EL (cell line): ENCODE data around the gene MGRN1.

ENCODE experiments used
- DNase-seq: peaks from one replicate; pipeline ENCODE4 v3.0.0-alpha.2; 2016

The MGRN1 gene

DNA sequence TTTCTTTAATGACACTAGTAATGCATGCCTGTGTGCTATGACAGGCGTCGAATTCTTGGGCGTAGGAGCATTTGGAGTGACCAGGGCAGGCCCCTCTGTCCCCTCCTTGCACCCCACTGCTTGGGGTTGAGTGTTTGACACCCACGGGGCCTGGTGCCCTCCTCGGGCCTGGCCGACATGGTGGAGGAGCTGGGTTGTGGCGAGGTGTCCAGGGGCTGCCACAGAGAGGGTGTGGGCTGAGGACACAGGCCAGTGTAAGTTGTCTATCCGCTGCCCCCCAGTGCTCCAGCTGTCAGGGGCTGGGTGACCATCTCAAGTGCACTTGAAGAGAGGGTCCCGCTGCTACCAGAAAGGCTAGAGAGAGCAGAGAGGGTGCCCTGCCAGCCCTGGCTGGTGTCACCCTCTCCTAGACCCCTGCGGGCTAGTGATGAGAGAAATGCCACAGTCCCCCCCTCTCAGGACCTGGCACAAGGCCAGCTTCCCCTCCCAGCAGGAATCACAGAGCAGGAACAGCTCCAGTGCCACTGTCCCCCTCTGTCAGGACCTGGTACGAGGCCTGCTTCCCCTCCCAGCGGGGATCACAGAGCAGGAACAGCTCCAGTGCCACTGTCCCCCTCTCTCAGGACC lies 30.5 kb downstream of the MGRN1 start:
- DNase-seq = no peak

GRCh38 chr16:4655801-4656200 lies 31.2 kb downstream of the MGRN1 start:
- DNase-seq = no peak

DNA sequence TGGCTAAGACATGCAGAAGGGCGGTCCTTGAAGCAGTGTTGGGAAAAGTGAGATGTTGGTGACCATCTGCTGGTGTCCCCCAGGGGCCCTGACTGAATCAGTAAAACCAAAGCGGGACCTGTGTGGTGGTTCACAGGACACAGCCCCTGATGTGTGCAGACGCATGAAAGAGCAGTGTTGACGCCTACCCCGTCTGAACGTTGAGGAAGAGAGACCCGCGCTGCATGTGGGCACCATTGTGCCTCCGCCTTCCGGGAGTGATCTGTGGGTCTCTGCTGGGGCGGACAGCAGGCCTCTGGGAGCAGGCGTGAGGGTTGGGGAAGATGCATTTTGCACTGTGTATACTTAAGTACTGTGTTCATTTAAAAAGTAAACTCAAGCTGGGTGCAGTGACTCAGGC lies 31.6 kb downstream of the MGRN1 start:
- DNase-seq = no peak

- no peak for DNase-seq
Observed at GRCh38 chr16:4656695-4657686, 32.4 kb downstream of the MGRN1 start.

DNA sequence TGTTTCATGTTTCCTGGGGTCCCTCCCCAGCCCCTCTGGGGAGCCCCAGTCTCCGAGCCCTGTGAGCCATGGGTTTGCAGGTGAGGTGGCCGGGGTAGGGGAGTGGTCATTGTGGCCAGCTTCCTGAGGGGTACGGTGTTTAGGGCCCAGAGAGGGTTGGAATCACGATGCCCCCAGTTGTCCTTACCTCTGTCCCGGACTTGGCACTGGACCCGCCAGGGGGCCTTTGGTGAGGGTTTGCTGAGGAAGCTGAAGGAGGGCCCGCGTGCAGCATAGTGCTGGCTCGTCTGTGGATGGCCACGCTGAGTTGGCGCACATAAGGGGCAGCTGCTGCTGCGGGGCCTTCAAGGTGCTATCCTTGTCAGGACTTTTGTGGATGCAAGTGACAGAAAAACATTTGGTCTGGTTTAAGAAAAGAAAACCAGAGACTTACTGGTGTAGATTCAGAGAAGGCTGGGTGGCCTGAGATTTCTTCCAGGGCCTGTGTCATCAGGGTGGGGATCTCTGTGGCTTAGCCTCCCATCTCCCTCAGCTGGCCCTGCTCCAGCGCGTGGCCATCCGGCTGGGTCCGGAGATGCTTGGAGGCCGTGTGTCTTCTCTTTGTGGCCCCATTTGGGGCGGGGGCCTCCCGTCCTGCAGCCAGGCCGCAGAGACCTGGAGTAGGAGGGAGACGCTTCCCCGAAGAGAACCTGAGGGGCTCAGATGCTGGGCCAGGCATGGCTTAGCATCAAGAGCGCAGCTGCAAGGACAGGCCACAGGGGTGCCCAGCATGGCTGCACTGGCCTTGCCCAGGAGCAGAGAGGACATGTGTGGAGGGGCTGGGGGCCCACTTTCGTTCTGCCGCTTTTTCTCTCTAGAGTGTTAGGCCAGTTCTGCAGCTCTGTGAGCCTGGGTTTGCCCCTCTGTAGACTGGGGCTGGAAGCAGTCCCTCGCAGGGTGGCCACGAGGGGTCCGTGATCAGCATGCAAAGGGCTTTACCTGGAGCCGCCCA lies 35.0 kb downstream of the MGRN1 start:
- DNase-seq = no peak

- peak; percentile 45 for DNase-seq
Observed at GRCh38 chr16:4660454-4661007, 35.9 kb downstream of the MGRN1 start.

- no peak for DNase-seq
Observed at GRCh38 chr16:4661661-4662060, 37.0 kb downstream of the MGRN1 start.

GRCh38 chr16:4663465-4663776 lies 38.8 kb downstream of the MGRN1 start:
- no peak for DNase-seq

- DNase-seq = no peak
Observed at GRCh38 chr16:4663777-4664465, 39.3 kb downstream of the MGRN1 start.

- no peak for DNase-seq
Observed at GRCh38 chr16:4664538-4665418, 40.2 kb downstream of the MGRN1 start.

DNA sequence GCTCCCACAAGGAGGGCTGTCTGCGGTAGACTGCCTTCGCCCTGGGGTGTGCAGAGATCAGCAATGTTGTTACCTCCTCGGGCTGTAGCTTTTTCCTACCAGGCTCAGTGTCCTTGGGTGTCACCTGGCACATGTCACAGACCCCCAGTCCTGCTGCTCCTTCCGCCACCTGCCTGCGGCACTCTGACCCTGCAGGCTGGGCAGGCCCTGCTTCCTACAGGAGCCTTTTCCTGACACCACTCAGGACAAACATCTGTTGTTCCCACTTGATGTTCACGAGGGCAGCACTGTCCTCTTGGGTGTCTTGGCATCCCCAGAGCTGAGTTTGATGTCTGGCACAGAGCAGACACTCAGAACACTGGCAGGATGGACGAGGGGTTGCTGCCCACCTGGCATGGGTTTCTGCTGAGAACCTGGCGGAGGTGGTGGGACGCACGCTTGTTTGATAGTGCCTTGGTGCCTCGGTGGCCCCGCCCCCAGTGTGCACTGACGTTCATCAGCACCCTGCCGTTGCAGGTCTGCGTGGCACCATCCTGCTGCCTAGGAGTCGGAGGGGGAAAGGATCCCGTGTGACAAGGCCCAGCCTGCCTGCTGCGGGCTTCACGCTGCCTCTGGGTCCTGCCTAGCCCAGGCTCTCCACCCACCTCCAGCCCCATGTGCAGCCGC lies 42.0 kb downstream of the MGRN1 start:
- DNase-seq = no peak

DNA sequence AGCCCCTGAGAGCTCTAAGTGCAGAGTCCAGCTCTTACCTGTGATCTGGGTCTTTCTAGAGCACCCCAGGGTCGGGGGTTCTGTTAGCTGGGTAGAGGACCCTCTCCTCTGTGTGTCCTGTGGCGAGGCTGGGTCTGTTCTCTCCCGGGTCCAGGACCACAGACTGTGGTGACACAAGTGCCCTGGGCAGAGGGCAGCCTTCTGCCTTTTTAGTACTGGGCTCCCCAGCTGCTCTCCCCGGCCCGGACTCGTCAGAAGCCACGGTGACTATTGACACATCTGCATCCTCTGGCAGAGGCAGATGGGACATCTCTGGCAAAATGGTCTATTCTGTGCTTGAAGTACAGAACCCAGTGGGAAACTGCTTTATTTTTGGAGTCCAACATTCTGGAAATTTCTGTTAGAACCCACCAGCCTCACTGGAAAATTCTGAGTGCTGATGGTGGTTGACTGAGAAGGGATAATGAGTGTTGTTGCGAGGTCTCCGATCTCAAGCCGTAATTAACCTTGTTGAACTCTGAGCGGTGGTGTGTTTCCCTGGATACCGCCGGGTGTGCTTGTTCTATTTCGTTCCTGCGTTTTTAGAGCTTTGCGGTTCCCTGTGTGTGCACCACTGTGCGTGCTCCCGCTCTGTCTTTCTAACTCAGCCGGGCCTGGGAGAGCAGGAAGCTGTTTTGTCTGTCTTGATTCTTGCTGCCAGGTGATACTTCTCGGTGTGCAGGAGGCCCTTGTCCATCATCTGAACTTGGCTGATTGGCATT lies 42.8 kb downstream of the MGRN1 start:
- DNase-seq = no peak

GRCh38 chr16:4668313-4668960 lies 43.8 kb downstream of the MGRN1 start:
- DNase-seq = no peak

- no peak for DNase-seq
Observed at GRCh38 chr16:4673387-4674046, 48.9 kb downstream of the MGRN1 start.

DNA sequence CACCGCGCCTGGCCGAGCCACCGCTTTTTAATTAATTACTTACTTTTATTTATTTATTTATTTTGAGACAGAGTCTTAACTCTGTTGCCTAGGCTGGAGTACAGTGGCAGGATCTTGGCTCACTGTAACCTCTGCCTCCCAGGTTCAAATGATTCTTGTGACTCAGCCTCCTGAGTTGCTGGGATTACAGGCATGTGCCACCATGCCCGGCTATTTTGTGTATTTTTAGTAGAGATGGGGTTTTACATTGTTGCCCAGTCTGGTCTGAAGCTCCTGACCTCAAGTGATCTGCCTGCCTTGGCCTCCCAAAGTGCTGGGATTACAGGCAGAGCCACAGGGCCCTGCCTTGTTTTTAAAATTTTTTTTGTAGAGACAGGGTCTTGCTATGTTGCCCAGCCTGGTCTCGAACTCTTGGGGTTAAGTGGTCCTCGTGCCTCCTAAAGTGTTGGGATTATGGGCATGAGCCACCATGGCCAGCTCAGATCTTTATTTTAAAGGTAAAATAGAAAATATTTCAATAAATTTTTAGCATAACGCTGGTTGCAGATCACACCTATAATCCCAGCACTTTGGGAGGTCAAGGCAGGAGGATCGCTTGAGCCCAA lies 50.4 kb downstream of the MGRN1 start:
- no peak for DNase-seq

DNA sequence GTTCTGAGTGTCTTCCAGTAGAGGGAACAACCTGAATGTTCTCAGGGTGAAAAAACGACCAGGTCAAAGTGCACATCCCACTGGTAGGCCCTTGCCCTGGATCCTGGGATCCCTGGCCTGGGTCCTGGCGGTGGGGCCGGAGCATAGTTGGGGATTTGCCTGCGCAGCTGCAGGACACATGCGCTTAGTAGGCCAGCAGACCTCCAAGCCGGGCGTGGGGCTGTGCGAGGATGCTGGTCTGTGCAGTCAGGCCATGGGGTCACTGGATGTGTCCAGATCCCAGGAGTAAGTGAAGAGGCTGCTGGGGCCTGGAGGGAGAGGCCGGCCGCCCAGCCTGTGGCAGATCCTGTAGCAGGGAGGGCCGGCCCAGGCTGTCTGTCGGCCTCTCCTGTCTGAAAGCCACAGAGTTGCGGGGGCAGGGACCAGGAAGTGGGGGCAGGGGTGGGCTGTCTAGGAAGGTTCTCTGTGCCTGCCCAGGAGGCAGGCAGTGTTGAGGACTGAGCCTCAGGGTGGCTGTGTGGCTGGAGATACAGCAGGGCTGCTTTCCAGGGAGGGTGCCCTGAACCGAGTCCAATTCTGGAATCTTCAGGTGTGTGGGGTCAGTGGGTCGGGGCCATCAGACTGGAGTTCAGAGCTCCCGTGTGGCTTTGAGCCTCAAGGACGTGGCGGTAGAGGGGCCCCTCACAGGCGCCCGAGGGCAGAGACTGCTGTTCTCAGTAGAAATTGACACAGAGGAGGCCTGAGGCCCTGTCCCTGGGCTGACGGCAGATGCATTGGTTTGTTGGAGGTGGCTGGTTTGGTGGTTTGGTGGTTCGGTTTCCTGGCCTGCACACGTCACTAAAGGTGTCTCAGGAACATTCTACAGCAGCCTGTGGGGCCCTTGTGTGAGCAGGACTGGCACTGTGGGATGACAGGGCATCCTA lies 51.5 kb downstream of the MGRN1 start:
- DNase-seq = no peak

GRCh38 chr16:4676831-4677230 lies 52.2 kb downstream of the MGRN1 start:
- DNase-seq = no peak
